Measurements from ENCODE around the gene CMTM4. TPM values are rescaled to one million over a fixed set of nuclear protein-coding genes. Genes with fewer than 3 reads are reported as not detected.

Gene CMTM4
- total RNA-seq, 1 donor from 2014 or later: 20.1 TPM

DNA sequence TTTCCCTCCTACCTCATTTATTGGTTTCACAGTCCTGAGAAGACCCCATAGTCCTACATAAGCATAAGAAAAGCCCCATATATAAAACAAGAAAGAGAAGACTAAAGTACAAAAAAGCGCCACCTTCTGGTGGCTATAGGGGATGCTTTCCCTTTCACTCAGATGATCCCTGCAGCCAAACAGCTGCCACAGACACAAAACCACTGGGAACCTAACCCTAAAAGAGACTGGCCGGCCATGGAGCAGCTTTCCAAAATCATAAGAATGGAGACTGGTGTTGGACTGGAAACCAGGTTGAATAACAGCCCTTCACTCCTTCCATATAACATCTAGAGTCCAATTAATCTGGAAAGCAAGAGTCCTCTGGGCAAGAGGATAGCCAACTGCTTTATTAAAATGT is 43.5 kb upstream of the CMTM4 start:
- TF ChIP-seq, protein P1, sequence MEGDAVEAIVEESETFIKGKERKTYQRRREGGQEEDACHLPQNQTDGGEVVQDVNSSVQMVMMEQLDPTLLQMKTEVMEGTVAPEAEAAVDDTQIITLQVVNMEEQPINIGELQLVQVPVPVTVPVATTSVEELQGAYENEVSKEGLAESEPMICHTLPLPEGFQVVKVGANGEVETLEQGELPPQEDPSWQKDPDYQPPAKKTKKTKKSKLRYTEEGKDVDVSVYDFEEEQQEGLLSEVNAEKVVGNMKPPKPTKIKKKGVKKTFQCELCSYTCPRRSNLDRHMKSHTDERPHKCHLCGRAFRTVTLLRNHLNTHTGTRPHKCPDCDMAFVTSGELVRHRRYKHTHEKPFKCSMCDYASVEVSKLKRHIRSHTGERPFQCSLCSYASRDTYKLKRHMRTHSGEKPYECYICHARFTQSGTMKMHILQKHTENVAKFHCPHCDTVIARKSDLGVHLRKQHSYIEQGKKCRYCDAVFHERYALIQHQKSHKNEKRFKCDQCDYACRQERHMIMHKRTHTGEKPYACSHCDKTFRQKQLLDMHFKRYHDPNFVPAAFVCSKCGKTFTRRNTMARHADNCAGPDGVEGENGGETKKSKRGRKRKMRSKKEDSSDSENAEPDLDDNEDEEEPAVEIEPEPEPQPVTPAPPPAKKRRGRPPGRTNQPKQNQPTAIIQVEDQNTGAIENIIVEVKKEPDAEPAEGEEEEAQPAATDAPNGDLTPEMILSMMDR (IDR thresholded peaks at IDR 0.05): peak in 2 of 3 experiments; percentile 45 to 52
- Histone ChIP-seq H3K4me1 (peaks cover 10 to 21% of the 10 kb centered on the region in 2 donors), H3K27ac (peak overlapping the region; percentile 61 to 83)

DNA sequence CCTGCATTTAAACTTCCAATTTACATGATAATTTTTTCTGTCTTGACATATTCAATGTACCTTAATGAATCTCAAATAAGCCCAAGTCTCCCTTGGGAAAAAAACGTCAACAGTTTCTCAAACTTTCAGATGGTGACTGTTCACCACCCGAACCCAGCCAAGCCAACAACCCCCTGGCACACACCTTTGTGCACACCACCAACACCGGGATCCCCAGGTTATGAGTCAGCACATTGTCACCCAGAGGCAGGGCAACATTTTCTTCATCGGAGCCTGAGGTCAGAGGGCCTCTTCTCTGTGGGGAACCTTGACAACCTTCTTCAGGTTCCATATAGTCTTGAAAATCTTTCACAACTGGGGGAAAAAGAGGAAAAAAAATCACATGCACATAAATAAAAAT is 39.3 kb upstream of the CMTM4 start:
- no peak for DNase-seq (ENCODE audit: low spot score in 2 of 2)
- peaks cover 71 to 85% of the 10 kb centered on the region in 2 donors for H3K36me3 ChIP-seq
- H3K4me3 ChIP-seq: no peak overlapping the region
- intact Hi-C loops (cut with DNase I): no loop called here
- TF ChIP-seq, protein P1 (IDR thresholded peaks at IDR 0.05): no peak
- H3K27me3 ChIP-seq: no peaks in the 10 kb centered on the region
- H3K27ac ChIP-seq: no peak overlapping the region
- peaks cover 6 to 7% of the 10 kb centered on the region in 2 donors for H3K4me1 ChIP-seq
- H3K9me3 ChIP-seq: no peaks in the 10 kb centered on the region

More for the DNA sequence above, 43.5 kb upstream of the CMTM4 start:
- intact Hi-C loops (cut with DNase I): loop anchor here (2.0 kb wide), 1 partner anchor 43 kb away; the partner anchor contains the start of gene CMTM4
- no peaks in the 10 kb centered on the region for H3K9me3 ChIP-seq
- H3K36me3 ChIP-seq: peaks cover 41 to 57% of the 10 kb centered on the region in 2 donors
- no peak overlapping the region for H3K4me3 ChIP-seq
- DNase-seq (ENCODE audit: low spot score in 2 of 2): no peak
- H3K27me3 ChIP-seq: no peaks in the 10 kb centered on the region

DNA sequence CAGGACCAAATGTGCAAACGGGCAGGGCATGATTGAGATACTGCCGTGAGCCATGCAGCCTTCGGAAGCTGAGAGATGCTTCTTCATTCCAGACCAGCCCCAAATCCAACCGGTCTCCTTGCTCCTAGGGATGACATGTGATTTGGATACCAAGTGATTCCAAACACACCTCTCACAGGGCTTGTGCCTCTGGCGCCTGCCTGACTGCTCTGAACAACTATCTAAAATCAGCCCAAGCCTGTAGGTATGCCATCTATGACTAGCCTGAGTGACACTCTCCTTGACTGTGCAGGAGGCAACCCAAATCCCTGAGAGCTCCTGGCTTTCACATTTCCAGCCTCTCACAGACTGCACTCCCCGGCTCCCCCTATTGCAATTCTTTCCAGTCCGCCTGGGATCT is 34.6 kb upstream of the CMTM4 start:
- Histone ChIP-seq H3K36me3 (peaks cover 78 to 82% of the 10 kb centered on the region in 2 donors), H3K27ac (no peak overlapping the region), H3K27me3 (no peaks in the 10 kb centered on the region), H3K4me3 (no peak overlapping the region), H3K9me3 (no peaks in the 10 kb centered on the region), H3K4me1 (no peaks in the 10 kb centered on the region)
- DNase-seq (ENCODE audit: low spot score in 2 of 2): no peak
- TF ChIP-seq, protein P1 (IDR thresholded peaks at IDR 0.05): no peak
- intact Hi-C loops (cut with DNase I): no loop called here

DNA sequence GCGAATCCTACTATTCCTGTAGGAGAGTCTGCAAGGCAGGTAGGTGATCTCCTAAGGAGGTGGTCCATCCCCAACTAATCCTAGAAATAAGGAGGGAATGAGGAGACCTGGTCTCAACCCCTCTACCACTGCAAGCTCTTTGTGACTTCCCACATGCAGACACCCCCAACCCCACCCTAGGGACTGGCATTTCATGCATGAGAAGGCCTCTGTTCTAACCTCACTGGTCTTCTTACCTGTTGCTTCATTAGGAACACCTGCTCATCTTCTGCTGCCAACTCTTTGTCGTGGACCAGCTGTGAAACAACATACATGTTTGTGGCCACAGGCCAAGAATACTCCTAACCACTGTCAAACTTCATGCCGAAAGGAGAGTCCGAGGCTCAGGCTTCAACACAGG is 32.3 kb upstream of the CMTM4 start:
- peaks cover 80 to 83% of the 10 kb centered on the region in 2 donors for H3K36me3 ChIP-seq
- DNase-seq (ENCODE audit: low spot score in 2 of 2): no peak
- H3K27me3 ChIP-seq: no peaks in the 10 kb centered on the region
- no peak overlapping the region for H3K27ac ChIP-seq
- H3K4me3 ChIP-seq: no peak overlapping the region
- TF ChIP-seq, protein P1 (IDR thresholded peaks at IDR 0.05): no peak
- intact Hi-C loops (cut with DNase I): loop anchor here (1.0 to 2.0 kb wide), 3 partner anchors 22 to 322 kb away; partner anchors contain the start of gene DYNC1LI2
- no peaks in the 10 kb centered on the region for H3K4me1 ChIP-seq
- H3K9me3 ChIP-seq: no peaks in the 10 kb centered on the region

DNA sequence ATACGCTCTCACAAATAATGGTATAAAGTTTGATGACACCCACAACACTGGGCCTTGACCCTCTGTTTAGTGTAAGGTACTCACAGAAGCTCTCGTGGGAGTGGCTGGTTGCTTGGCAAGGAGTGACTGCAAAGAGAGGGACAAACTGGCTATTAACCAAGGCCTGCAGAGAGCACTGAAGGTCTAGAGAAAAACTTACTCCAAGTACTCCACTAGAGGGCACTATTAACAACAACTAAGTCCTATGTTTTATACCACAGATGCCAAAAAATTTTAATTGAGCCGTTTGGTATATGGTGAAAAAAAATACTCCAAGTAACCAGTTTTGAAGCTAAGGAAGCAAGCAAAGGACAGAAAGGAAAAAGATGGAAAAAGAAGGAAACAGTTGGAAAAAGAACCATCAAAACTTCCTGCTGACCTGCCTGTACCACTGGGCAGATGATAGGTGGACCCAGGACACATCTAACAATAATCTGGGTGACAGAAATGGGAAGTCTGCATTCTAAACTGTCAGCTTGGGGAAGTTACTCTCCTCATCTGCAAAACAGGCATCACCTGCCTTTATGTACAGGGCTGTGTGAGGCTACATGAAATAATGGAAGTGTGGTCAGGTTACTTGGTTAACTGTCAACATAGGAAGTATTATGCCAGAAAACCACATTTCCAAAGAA is 31.7 kb upstream of the CMTM4 start:
- Histone ChIP-seq H3K9me3 (no peaks in the 10 kb centered on the region), H3K36me3 (peaks cover 80 to 83% of the 10 kb centered on the region in 2 donors), H3K27ac (no peak overlapping the region), H3K4me3 (no peak overlapping the region), H3K27me3 (no peaks in the 10 kb centered on the region), H3K4me1 (no peaks in the 10 kb centered on the region)
- intact Hi-C loops (cut with DNase I): loop anchor here (1.0 to 2.0 kb wide), 3 partner anchors 23 to 321 kb away; partner anchors contain the start of gene DYNC1LI2
- no peak for DNase-seq (ENCODE audit: low spot score in 2 of 2)
- TF ChIP-seq, protein P1 (IDR thresholded peaks at IDR 0.05): peak; percentile 44 to 66 (median 46)
